DMS153 (cell line): ENCODE measurements around the gene TRPM2.

Experiments
- DNase-seq: peaks from one replicate; lab custom pipeline; 2025; lab: John Stamatoyannopoulos, UW

The TRPM2 gene

DNA sequence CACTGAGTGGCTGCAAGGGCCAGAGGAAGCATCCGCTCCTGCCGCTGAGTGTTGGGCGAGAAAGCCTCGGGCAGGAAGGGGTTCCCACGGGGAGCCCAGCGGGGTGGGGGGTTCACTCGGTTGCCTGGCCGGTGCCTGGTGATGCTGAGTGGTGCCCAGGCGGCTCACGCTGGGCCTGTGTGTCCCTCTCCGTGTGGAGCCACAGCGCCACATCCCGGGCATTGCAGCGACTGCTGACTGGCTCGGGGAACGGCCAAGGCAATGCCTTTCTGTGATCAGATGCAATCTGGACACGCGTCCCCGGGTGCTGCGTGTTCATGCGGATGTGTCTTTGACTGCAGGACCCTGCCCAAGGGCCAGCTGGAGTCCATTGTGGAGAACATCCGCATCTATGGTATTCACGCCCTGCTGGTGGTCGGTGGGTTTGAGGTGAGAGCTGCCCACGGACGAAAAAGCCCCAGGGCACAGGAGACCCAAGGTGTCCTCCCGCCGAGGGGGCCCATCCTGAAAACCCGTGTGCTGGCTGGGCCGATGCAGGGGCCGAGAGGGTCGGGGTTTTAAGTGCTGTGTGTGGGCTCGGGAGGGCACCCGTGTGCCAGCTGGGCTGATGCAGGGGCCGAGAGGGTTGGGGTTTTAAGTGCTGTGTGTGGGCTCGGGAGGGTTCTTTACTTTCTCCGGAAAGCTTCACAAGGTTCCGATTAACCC is 30.6 kb upstream of the TRPM2 start:
- no peak for DNase-seq

GRCh38 chr21:44323591-44323990 is 29.8 kb upstream of the TRPM2 start:
- DNase-seq, result no peak

- no peak for DNase-seq
Observed at GRCh38 chr21:44324106-44324853, 29.1 kb upstream of the TRPM2 start.

- no peak for DNase-seq
Observed at GRCh38 chr21:44324854-44325107, 28.6 kb upstream of the TRPM2 start.

GRCh38 chr21:44325386-44326271 is 27.8 kb upstream of the TRPM2 start:
- DNase-seq, result no peak

DNA sequence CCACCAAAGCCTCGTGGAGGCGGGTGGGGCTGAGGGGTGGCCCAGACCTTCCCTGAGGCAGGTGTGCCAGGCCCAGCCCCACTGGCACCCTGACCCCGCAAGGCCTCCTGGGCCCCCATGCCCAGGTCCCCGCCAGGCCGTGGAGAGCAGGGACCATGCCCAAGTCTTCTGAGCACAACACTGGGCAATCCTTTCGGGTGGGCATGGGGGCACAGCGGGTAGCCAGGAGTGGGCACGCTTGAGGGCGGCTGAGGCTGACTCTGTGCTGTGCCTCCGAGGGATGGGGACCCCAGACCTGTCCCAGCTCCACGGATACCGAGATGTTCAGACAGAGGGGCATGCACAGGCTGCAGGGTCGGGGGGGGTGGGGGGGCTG is 27.2 kb upstream of the TRPM2 start:
- DNase-seq, result no peak

- no peak for DNase-seq
Observed at GRCh38 chr21:44326716-44327602, 26.5 kb upstream of the TRPM2 start.

DNA sequence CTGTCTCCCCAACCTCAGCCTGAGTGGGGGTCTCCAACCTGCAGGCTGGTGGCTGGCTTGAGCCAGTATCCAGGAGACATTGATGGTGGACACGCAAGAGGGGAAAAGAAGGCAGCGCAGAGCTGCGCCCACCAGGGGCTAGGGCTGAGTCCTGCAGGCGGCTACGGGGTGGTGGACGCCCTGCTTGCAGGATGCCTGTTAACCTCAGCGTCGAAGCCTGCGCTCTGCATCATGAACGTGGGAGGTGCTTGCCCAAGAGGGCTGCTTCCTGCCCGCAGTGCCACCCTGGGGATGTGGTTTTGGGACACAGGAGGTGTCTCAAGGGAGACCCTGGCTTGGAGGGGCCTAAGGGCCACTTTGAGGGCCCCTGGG is 25.8 kb upstream of the TRPM2 start:
- no peak for DNase-seq

- DNase-seq, result no peak
Observed at GRCh38 chr21:44328242-44328895, 25.1 kb upstream of the TRPM2 start.

DNA sequence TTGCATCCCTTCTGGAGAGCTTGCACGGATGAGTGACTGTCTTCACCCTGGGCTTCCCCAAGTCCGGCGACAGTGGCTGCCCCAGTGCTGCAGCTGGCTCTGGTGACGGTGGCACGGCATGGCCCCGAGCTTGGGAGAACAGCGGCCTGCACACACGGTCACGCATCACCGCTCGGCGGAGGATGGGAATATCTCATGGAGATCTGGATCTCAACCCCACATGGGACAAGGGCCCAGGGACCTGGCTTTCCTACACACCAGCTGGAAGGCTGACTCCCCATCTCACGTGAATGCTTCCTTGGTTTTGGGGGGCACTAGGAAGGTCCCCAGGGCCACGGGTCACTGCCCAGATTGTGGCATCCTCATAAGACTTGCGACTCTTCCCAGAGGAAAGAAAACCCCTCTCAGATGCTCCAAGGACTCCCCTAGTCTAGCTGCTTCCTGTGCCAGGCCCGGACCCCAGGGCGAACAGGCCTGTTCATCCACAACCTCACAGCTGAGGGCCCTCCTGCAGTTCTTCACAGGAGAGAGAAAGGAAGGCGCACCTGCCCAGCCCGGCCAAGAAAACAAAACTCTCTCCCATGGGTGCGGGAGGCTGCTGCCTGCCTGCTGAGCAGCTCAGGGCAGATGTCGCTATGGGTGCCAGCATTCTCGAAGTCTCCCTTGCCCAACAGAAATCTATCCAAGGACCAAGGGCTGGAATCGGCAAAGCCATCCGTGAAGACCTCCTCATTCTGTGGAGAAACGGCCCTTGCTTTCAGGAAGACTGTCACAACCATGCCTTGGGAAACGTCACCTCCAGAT is 24.1 kb upstream of the TRPM2 start:
- DNase-seq, result no peak

- DNase-seq, result no peak
Observed at GRCh38 chr21:44329971-44330681, 23.3 kb upstream of the TRPM2 start.

GRCh38 chr21:44330698-44331097 is 22.7 kb upstream of the TRPM2 start:
- no peak for DNase-seq

GRCh38 chr21:44331209-44331608 is 22.2 kb upstream of the TRPM2 start:
- DNase-seq, result no peak

- no peak for DNase-seq
Observed at GRCh38 chr21:44331650-44332307, 21.6 kb upstream of the TRPM2 start.

GRCh38 chr21:44332383-44332782 is 21.0 kb upstream of the TRPM2 start:
- DNase-seq, result no peak

DNA sequence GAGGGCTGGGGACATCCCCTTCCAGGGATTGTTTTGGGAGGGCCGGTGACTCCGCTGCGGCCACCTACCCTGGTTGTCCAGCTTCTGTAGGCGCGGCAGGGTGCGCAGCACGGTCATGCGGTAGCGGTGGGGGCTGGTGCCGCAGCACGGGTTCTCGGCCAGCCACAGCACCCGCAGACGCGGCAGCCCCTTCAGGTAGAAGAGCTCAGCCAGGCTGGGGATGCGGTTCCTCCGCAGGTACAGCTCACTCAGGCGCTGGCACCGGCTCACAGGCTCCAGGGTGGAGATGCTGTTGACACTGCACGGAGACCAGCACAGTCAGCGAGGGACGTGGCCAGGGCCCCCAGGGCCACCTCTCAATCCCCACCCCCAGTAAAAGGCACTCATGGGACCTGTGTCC is 20.5 kb upstream of the TRPM2 start:
- no peak for DNase-seq

DNA sequence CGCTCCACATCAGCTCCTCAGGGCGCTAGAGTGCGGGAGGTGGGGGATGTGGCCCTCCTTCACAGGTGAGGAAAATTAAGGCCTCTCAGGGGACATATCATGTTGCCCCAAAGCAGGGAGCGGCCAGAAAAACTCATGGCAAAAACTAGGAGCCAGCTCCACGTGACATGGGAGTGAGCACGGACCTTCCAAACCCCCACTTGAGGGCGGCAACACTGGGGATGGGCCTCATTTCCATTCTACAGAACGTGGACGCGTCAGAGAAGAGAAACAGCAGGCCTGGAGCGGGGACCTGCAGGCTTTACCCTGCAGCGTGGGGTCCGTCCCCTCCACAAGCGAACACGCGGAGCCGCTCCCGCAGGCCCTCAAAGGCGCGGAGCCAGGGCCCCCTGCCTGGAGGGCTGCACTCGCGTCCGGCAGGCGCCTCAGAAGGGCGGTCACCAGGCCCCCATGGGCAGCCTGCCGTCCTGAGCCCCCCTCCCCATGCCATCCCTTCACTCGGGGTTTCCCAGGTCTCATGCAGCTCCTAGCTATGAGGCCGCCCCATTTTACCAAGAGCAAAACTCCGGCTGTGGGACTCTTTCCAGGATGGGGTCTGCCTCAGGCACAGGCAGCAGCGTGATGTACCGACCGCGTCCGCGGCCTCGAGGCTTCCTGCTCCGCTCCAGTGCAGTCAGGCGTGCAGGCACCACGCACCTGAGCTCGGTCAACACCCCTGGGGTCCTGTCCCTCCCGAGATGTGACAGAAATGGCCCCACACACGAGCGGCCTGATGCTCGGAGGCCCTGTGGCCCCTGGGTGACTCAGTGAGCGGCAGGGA is 19.7 kb upstream of the TRPM2 start:
- DNase-seq, result no peak

DNA sequence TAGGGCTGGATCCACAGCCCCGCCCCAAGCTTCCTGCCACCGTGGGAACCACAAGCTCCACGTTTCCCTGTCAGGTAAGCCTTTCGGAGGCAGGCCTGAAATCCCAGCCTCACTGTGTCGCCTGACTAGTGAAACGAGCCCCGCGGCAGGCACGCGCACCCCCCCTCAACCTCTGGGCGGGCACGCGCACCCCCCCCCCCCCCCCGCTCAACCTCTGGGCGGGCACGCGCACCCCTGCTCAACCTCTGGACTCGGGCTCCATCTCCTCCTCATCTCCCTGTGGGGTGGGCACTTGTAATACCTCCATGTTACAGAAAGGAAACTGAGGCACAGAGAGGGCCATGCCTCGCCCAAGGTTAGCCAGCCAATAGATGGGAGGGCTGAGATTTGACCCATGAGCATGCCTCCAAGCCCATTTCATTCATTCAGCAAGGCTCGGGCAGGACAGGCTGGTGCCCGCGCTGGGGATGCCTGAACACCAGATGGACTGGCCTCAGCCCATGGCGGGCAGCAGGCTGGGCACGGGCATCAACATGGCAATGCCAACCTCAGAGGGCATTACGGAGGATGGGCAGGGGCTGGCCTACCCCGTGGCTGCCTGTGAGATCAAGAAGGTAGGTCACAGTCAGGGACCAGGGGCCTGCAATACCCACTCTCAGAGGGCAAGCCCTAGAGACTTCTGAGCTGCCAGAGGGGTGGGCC is 18.9 kb upstream of the TRPM2 start:
- DNase-seq, result no peak
